Superior temporal gyrus (tissue), 1 donor: ENCODE measurements around the gene DLX6.

Experiments used
- DNase-seq: peaks from one replicate; pipeline ENCODE4 v3.0.0-alpha.2; 2016; ENCODE audit errors: extremely low spot score

DLX6 gene

DNA sequence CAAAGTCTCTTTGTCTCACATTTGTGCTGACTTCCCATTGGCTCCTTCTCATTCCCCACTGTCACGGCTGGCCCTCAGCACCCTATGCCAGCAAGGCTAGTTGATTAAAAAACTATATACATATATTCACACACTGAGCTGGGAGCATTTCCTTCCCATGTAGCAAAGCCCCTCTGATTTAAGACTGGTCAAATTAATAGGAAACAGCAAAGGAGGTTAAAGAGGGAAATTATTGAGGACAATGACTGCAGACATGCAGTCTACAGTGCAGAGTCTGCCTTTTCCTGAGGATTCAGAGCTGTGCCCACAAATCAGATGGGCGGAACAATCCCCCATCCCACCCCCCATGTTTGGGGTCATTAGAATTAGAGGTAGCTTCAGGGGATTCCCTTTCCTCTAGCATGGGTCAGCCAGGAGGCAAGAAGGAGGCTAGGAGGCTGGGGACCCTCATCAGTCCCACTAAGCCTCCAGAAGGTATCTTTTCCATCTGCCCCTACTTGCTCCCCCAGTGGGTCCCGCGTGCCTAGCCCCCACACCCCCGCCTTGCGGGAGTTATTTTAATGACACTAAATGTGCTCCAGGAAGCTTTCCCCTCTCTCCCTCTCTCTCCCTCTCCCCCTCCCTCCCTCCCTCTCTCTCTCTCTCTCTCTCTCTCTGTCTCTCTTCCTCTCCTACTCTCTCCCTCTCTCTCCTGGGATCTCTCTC, 9.8 kb upstream of the DLX6 start:
- no peak for DNase-seq

DNA sequence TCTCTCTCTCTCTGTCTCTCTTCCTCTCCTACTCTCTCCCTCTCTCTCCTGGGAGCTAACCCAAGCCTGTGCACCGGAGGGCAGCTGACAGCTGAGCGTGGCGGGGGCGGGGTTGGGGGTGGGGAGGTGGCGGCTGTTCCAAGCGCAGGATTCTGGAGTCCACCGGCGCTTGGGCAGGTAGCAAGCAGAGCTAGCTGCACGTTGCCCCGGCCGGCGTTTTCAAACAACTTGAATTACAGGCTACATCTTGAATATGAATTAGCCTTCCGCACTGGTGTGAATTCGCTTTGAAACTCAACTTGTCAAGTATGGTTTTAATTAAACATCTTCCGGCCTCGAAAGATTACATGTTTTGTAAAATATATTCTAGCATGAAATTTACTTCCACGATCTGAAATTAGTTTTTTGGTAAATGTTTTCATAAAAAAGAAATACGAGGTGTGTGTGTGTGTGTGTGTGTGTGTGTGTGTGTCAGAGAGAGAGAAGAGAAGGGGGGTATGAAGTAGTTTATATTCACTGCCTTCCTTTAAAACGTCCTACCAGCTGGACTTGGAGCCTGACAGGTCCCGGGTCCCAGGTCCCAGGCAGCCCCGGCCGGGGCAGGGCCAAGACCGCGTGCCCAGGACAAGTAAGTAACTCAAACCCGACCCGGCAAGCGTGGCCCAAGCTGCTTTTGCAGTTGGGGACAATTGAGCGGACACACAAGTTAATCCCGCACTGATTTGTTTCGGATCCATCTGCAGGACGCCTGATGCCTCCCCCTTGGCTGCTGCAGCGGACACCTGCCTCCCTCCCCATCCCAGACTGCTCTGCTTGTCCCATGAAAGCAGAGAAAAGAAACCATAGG, 9.0 kb upstream of the DLX6 start:
- no peak for DNase-seq

DNA sequence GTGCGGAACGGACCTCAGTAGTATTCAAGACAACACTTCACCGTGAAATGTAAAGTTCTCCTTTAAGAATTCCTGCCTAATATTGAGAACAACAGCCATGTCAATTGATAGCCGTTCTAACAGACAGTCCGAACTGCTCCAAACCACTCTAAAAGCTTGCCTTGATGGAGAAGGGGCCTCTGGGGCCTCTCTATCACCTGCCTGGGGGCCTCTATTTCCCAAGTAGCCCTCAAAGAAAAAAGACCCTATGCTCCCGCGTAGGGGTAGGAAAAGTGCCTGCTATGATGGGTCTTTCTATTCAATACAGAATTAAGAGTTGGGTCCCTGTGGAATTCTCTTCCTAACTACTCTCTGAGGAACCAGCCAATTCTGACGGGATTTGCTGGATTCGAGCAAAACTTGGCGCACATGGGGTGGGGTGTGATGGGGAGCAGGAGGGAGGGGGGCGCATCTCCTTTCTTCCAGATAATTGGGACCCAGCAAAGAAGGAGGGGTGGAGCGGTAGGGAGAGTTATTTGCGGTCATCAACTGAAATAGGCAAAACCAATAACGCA, 8.3 kb upstream of the DLX6 start:
- no peak for DNase-seq

- no peak for DNase-seq
These were observed 7.8 kb upstream of the DLX6 start for GRCh38 chr7:96997512-96998032.

DNA sequence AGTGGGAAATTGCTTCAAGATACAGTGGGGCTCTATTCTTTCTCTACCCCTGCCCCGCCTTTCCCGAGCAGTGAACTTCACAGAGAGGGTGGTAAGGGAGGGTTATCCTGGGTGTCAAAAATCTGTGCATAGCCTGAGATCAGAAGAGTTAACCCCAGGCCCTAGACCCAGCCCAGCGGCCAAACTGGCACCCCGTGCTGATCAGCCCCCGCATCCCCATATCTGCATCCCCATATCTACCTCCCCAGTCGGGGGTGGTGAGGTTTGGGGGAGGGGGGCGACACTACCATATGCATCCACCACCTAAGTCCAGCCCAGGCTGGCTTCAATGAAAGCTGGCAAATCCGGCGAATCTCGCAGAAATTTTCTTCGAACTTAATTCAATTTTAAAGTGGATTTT, 7.0 kb upstream of the DLX6 start:
- no peak for DNase-seq

- no peak for DNase-seq
These were observed 6.6 kb upstream of the DLX6 start for GRCh38 chr7:96998744-96999143.

DNA sequence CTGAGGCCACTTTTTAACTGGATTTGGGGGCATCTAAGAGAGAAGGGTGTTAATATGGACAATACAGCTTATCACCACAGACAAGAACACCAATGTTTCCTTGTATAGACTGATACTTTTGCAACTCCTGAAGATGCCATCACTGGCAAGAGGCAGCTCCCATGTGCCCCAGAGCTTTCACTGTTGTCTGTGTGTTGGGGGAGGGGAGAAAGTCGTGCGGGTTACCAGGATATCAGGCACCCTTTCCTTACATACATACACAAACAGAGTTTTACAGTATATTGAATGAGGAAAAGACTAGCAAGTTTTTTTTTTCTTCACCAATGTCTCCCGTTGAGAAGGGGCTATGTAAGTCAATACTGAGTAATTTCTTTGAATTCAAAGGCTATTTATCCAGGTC, 4.1 kb upstream of the DLX6 start:
- DNase-seq = no peak

DNA sequence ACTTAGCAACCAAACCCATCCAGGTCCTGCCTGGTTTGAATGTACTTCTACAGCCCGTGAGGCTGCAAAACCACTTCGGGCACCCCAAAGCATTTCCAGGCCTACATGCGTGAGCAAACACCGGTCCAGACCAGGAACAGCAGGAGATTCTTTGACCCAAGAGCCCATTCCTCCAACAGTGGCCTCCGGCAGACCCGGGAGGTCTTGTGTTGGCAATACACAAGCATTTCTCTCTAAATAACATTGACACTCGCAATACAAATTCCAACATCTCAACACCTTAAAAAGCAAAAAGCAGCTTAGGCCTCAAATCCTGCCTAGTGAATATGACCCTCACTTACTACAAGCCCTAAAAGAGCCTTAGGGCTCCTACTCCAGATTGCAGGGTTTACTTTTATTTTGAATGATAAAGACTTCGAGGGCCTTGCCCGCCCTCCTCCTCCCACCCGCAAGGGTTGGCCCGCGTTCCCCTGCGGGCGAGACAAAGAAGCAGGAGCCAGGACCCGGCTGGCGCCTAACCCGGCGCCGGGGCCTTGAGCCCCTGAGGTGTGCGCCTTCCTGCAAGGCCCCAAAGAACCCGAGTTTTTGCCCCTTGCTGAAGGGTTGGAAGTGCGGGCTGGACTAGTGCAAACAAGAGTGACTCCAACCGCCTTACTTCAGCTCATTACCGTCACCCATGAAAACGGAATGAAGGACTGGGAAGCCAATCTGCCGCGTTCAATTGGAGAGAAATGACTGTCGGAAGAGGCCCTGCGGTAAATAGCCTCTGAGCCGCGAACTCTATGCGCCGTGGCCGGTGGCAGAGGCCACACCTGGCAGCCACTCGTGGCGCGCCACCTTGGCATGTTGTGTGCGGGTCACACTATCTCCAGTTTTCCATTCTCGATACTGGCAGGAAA, 3.4 kb upstream of the DLX6 start:
- DNase-seq = no peak

DNA sequence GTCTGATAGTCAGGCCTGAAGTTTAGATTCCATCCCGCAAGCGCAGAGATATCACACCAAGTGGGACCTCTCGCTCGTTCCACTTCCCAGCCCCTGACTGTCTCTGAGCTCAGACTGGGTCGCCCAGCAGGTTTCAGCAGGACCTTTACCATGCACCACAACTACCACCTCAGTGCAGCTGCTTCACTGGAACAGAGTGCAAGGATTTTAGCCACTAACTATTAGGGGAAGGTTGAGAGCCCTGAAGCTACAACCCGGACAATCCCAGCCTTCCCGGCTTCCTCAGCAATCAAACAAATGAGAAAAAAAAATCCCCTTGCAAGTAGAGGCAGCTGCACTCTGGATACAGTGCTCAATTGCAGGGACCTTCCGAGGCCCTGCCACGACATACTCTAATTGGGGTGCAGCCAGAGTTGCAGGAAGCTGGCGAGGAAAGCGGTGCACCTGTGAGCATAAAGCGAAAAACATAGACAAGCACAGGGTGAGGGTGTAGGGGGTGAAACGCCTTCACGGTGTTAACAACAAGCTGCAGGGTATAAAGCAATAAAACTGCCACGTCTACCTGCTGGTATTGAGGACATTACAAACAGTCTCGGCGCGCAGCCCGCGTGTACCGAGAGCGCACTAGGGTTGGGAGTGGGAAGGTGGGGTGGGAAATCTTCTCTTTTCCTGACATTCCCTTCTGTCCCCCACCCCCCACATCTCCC, 2.6 kb upstream of the DLX6 start:
- no peak for DNase-seq

GRCh38 chr7:97003262-97004246, 1.8 kb upstream of the DLX6 start:
- no peak for DNase-seq

DNA sequence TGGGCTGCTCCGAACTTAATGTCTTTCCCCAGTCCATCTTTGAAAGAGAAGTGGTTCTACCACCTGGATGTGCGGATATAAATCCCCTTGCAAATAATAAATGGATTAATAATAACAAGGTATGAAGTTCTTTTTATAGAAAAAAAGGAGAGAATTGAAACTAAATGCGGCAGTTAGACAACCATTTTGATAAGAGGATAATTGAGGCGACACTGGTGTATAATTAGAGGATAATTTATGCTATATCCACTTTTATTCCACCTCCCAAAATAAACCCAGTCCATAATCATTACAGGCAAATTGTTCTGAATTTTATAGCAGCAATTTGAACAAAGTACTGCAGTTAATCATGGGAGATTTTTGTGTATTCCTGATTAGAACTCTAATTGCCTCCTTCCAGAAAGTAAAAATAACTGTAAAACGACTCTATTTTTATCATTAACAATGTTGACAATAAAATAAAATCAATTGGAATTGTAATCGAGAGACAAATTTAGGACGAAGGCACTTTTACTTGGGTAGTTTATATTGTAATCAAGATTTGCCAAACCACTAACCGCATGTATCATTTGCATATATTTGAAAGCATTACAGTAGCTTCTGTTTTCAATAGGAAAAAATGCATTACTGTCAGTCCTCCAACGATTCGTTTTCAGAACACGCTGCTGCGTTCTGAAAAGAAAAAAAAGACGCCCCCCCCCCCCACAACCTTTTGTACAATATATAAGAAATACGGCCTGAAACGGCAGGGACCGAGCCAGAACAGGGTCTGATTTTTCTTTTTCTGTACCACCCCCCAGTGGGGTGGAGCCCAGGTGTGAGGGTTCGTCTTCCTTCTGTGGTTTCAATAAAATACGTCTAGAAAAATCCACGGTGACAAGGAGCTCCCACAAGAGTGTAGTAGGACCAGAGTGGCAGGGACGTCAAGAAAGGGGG, 838 bp upstream of the DLX6 start:
- no peak for DNase-seq

DNA sequence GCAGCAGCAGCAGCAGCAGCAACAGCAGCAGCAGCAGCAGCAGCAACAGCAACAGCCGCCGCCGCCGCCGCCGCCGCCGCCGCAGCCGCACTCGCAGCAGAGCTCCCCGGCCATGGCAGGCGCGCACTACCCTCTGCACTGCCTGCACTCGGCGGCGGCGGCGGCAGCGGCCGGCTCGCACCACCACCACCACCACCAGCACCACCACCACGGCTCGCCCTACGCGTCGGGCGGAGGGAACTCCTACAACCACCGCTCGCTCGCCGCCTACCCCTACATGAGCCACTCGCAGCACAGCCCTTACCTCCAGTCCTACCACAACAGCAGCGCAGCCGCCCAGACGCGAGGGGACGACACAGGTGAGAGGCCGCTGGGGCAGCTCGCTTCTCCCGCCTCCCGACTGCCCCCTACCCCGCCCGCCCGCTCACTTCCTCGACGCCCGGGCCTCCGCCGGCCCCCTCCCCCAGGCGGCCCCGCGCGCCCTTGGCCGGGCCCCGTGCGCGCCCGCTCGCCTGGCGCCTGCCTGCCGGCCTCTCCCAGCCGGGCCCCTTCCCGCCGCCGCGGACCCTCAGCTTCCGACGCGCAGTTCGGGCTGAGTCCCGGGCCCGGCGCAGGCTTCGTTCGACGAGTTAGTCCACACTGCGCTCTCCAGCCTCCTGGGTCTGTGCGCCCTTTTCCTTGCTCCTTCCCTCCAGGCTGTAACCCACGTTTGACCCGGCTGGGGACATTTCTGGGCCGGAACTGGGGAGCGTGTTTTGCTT, 882 bp downstream of the DLX6 start:
- no peak for DNase-seq

- no peak for DNase-seq
These were observed 1.6 kb downstream of the DLX6 start for GRCh38 chr7:97006816-97007582.

DNA sequence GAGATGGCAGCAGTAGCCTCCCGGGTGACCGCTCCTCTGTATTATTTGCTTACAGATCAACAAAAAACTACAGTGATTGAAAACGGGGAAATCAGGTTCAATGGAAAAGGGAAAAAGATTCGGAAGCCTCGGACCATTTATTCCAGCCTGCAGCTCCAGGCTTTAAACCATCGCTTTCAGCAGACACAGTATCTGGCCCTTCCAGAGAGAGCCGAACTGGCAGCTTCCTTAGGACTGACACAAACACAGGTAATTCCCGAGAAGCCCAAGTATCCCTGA, 2.2 kb downstream of the DLX6 start:
- DNase-seq = no peak

DNA sequence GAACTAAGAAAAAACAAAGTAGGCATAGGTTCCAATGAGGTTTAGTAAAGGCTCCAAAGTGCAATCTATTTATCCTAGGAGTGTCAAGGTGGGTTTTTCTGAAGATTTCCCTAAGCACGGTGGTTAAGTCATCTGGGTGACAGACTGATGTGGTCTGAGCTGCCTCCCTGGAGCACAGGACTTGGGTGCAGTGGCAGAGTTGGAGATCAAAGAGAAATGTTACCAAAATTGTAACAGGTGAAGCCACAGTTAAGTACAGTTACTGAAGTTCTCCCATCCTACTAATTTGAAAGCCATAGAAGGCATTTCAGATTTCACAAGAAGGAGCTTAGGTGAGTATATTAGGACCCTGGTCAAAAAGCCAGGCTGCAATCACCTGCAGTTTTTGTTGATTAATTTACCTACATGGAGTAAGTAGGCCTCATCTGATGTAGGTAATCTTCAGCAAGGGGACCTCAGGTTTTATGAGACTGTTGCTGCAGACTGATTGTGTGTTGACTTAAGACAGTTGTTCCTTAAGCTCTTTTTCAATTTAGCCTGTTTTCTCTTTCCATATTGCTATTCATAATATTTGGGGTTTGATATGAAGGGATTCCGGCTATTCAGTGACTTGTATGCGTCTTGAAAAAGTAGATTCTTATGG, 3.0 kb downstream of the DLX6 start:
- no peak for DNase-seq

DNA sequence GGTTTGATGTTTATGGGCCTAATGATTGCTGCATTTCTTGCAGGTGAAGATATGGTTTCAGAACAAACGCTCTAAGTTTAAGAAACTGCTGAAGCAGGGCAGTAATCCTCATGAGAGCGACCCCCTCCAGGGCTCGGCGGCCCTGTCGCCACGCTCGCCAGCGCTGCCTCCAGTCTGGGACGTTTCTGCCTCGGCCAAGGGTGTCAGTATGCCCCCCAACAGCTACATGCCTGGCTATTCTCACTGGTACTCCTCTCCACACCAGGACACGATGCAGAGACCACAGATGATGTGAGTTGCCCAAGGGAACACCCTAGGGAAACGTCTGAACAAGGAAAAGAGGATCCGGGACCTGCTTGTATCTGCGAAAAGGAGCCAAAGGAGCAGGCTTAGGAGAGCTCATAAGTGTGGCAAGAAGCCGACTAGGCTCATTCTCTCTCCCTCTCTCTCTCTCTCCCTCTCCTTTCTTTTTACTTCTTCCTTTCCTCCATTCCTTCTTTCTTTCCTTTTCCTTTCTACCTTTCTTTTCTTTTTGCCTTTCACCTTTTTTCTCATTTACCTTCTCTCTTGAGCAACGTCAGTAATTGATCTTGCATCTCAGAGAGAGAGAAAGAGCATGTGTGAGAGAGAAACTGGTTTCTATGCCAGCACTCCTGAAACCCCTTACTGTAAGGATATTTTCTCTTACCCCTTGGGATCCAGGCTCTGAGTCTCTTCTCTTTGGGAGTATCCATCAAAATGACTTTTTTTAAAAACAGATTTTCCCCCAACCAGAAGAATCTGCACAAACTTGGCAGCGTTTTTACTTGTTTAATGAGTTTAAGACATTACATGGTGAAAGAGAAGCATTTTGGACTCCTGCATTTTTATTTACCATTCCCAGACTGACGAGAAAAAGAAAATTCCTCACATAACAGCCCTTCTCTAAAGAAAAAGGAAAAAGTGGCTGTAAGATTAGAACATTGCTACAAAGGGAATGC, 4.7 kb downstream of the DLX6 start:
- no peak for DNase-seq
